GM12864 (cell line): ENCODE results near the gene MYBPHL.

Source experiments
- DNase-seq: peaks from one replicate; pipeline ENCODE4 v3.0.0-alpha.2; 2011; ENCODE audit warnings: low read depth
- H3K4me3 ChIP-seq: 2 replicates; pipeline ENCODE4 v1.5.1; 2011; ENCODE audit warnings: mild to moderate bottlenecking, low read depth, low read length, control low read depth
- TF ChIP-seq, protein P1 (sequence below): IDR thresholded peaks from 2 replicates; pipeline ENCODE4 v1.5.1; 2011; ENCODE audit warnings: low read depth, mild to moderate bottlenecking, moderate library complexity, low read length, control low read depth, inconsistent platforms; ENCODE audit errors: missing control alignments

Gene MYBPHL

DNA sequence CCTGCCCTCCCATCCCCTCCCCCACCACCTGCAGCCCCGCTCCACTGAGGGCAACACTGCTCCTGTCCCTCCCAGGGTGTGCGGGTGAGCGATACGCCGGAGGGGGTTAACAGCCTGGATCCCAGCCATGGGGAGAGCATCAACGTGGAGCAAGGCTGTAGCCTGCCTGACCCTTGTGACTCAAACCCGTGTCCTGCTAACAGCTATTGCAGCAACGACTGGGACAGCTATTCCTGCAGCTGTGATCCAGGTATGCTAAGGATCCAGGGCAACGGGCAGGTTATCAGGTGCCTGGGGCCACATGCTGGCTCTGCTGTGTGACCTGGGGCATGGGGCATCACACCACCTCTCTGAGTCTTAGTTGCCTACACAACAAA lies 42.4 kb downstream of the MYBPHL start:
- no peak for DNase-seq
- TF ChIP-seq, protein P1, sequence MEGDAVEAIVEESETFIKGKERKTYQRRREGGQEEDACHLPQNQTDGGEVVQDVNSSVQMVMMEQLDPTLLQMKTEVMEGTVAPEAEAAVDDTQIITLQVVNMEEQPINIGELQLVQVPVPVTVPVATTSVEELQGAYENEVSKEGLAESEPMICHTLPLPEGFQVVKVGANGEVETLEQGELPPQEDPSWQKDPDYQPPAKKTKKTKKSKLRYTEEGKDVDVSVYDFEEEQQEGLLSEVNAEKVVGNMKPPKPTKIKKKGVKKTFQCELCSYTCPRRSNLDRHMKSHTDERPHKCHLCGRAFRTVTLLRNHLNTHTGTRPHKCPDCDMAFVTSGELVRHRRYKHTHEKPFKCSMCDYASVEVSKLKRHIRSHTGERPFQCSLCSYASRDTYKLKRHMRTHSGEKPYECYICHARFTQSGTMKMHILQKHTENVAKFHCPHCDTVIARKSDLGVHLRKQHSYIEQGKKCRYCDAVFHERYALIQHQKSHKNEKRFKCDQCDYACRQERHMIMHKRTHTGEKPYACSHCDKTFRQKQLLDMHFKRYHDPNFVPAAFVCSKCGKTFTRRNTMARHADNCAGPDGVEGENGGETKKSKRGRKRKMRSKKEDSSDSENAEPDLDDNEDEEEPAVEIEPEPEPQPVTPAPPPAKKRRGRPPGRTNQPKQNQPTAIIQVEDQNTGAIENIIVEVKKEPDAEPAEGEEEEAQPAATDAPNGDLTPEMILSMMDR: no peak
- no peak overlapping the region for H3K4me3 ChIP-seq

DNA sequence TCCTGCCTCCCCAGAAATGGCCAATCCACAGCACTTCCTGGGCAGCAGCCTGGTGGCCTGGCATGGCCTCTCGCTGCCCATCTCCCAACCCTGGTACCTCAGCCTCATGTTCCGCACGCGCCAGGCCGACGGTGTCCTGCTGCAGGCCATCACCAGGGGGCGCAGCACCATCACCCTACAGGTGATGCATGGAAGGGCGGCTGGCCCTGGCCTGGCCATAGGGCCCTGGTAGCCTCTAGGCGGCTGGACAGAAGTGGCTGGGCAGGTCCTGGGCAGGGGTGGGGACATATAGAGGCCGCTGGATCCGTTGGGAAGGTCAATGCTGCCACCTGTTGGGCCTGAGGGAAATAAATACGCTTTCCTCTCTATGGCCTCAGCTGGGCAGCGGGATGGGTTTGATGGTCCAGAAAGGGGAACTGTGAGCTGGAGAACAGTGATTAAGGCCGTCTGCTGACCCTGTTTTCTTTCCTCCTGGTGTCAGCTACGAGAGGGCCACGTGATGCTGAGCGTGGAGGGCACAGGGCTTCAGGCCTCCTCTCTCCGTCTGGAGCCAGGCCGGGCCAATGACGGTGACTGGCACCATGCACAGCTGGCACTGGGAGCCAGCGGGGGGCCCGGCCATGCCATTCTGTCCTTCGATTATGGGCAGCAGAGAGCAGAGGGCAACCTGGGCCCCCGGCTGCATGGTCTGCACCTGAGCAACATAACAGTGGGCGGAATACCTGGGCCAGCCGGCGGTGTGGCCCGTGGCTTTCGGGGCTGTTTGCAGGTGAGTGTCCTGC lies 43.0 kb downstream of the MYBPHL start:
- H3K4me3 ChIP-seq: no peak overlapping the region
- DNase-seq: no peak
- TF ChIP-seq, protein P1: peak; percentile 98

DNA sequence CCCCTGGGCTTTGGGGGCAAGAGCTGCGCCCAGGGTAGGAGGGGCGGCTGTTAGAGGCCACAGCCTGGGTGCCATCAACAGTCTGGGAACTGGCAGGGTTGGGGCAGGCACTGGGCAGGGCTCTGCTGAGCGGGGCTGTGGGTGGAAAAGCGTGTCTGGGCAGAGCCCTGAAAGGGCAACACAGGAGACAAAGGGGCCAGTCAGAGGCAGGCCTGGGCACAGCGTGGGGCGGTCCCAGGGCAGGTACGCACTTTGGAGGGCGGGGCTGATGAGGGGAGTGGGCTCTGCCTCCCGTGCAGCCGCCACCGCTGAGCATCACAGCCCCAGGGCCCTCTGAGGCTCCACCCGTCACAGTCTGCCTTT lies 43.6 kb downstream of the MYBPHL start:
- DNase-seq: no peak
- TF ChIP-seq, protein P1: no peak
- H3K4me3 ChIP-seq: no peak overlapping the region

DNA sequence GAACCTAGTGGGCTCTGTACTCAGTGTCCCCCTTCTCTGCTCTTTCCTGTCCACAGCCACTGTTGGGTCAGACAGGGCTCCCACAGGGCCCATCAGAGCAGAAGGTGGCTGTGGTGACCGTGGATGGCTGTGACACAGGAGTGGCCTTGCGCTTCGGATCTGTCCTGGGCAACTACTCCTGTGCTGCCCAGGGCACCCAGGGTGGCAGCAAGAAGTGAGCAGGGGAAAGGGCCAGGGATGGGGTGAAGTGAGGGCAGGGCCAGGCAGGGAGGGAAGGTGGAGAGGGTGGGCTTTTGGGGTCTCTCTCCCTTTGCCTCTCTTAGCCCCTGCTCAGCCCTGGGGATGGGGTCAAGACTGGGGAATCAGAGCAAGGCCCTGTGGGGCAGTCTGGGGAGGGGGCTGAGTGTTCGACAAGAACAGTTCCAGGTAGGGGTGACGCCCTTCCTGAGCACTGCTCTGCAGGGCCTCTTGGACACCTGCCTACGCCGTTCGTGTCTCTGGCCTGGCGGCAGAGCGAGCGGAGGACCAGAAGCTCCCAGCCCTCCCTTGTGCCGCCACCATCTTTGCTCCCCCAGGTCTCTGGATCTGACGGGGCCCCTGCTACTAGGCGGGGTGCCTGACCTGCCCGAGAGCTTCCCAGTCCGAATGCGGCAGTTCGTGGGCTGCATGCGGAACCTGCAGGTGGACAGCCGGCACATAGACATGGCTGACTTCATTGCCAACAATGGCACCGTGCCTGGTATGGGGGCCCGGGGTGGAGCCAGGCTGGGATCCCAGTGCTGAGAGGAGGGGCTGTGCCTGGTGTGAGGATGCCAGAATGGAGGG lies 44.4 kb downstream of the MYBPHL start:
- TF ChIP-seq, protein P1: peak; percentile 2
- no peak overlapping the region for H3K4me3 ChIP-seq
- DNase-seq: no peak

DNA sequence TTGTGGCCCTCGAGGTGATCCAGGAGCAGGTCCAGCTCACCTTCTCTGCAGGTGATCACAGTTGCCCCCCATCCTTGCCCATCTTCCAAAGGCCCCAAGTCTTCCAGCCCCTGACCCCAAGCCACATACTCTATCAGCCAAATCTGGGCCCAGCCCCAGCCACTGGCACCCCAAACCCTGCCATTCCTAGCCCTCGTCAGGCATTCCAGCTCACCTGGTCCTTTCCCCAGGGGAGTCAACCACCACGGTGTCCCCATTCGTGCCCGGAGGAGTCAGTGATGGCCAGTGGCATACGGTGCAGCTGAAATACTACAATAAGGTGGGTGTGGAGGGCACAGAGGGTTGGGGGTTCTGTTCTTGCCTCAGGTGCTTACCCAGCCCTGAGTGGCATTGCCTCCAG lies 45.2 kb downstream of the MYBPHL start:
- DNase-seq: no peak

DNA sequence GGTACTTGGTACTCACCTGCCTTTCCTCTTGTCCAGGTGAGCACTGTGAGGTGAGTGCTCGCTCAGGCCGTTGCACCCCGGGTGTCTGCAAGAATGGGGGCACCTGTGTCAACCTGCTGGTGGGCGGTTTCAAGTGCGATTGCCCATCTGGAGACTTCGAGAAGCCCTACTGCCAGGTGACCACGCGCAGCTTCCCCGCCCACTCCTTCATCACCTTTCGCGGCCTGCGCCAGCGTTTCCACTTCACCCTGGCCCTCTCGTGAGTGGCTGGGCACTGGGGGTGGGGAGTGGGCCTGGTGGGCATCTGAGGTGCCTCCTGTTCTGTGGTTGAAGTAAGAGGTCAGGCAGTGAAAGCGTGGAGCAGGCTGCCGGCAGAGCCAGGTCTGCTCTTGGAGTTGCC lies 45.8 kb downstream of the MYBPHL start:
- TF ChIP-seq, protein P1: no peak
- no peak for DNase-seq
- H3K4me3 ChIP-seq: no peak overlapping the region

More for the DNA sequence above, 45.2 kb downstream of the MYBPHL start:
- H3K4me3 ChIP-seq: no peak overlapping the region
- TF ChIP-seq, protein P1: no peak
